Upper lobe of left lung (tissue), 6 donors: ENCODE measurements around the gene LCN15. TPM values are rescaled to one million over a fixed set of nuclear protein-coding genes. Genes with fewer than 3 reads are reported as not detected.
"Not testable (repeated sequence)": the region's sequence is repeated elsewhere in the genome, so short reads cannot be mapped to it uniquely, and the experiment has no call there.

Experiments used
- ATAC-seq, 2 donors: fragments of 200-7000 bp; cut with Tn5 transposase; one replicate each; pipeline ENCODE4 v1.9.1; 2022; ENCODE audit warnings: mild to moderate bottlenecking in 2 of 2, moderate library complexity in 2 of 2; ENCODE audit not compliant: low FRiP score in 2 of 2
- DNase-seq, 2 donors: peaks; one replicate each; pipeline ENCODE4 v3.0.0-alpha.2; 2019 to 2020
- H3K27ac ChIP-seq, 4 donors: fragments of 200-600 bp; sonication (generic); one replicate each; pipeline ENCODE4 v1.5.1; 2016 to 2019
- H3K27me3 ChIP-seq, 4 donors: fragments of 200-600 bp; sonication (generic); one replicate each; pipeline ENCODE4 v1.5.1; 2017 to 2019
- H3K36me3 ChIP-seq, 4 donors: fragments of 200-600 bp; sonication (generic); one replicate each; pipeline ENCODE4 v1.5.1; 2016 to 2019
- H3K4me1 ChIP-seq, 4 donors: fragments of 200-600 bp; sonication (generic); one replicate each; pipeline ENCODE4 v1.5.1; 2018 to 2019
- H3K4me3 ChIP-seq, 4 donors: fragments of 200-600 bp; sonication (generic); one replicate each; pipeline ENCODE4 v1.5.1; 2017 to 2019; ENCODE audit warnings: mild to moderate bottlenecking in 2 of 4, moderate library complexity in 1 of 4
- H3K9me3 ChIP-seq, 4 donors: fragments of 200-600 bp; sonication (generic); one replicate each; pipeline ENCODE4 v1.5.1; 2018 to 2019
- EP300 ChIP-seq, 4 donors: sonication (generic); formaldehyde crosslinking; IDR thresholded peaks; one replicate each; pipeline ENCODE4 v1.5.1; 2017; ENCODE audit warnings: antibody characterized with exemption in 4 of 4, control low read depth in 2 of 4
- POLR2A ChIP-seq, 4 donors: fragments of 450-650 bp; IDR thresholded peaks; one replicate each; pipeline ENCODE4 v1.5.1; 2016 to 2017; ENCODE audit warnings: antibody characterized with exemption in 4 of 4, mild to moderate bottlenecking in 2 of 4
- POLR2AphosphoS5 ChIP-seq, 2 donors: sonication (generic); formaldehyde crosslinking; IDR thresholded peaks; one replicate each; pipeline ENCODE4 v1.5.1; 2017; ENCODE audit warnings: antibody characterized with exemption in 2 of 2
- WGBS, 2 donors: methylation state at CpG; one replicate each; pipeline ENCODE4 v1.1.5; 2017 to 2018; 5-methylcytosine and 5-hydroxymethylcytosine counted together
- total RNA-seq, 6 donors: library from RNA; depleted of rRNA in 4 of 6; stranded (reverse); fragments of >200 nt in 4 of 6; gene quantifications; one replicate each; pipeline versions ENCODE4 v1.1.0 to v1.2.1, GENCODE V29; 2016 to 2021
- TF ChIP-seq, protein P1 (sequence below), 6 experiments: fragments of 450-650 bp in 4 of 6; fragments of 200-600 bp in 2 of 6; sonication (generic) in 2 of 6; IDR thresholded peaks; one replicate each; pipeline ENCODE4 v1.5.1; 2016 to 2019; ENCODE audit warnings: antibody characterized with exemption in 6 of 6
- donor health status: DM: no; HTN: no; CAD: no; lungs with moderate emphysema.
- donor health status: DM: no; HTN: yes; CAD: no; lungs with severe emphysema.

LCN15 gene
- total RNA-seq, 6 donors from 2014 or later: 0.23 TPM; not detected in 5

DNA sequence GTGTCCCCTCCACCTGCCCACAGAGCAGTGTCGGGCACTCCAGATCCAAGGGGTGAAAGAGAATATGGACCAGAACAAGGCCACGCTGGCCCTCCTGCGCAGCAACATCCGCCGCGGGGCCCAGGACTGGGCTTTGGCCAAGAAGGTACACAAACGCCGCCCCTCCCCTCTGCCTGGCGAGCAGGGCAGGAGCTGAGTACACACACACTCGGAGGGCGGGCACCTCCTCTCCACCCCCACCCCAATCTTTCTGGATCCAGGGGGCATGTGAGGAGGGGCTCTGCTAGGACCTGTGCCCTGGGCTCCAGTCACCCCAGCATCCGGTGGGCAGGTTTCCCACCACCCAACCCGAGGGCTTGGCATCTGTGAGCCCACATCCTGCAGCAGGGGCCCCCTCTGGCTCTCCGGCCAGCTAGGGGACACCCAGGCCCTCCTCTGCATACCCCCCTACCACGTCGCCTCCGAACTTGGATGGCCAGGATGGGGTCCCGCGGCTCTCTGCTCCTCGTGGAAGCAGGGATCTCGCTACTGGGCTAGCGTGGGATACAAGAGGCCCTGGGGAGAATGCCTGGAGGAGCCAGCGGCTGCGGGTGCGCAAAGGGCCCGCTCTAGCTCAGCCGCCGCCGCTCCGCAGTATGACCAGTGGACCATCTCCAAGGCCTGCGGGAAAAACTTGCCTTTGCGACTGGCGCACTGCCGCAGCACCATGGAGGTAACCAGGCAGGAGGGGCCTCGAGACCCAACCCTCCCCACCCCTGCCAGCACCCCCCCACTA is 34.9 kb upstream of the LCN15 start:
- Histone ChIP-seq H3K36me3 (peaks cover 0 to 2% (median 0%) of the 10 kb centered on the region in 4 donors), H3K4me3 (peak overlapping the region in 3 of 4 donors; percentile 39 to 53 (median 50)), H3K27ac (peak overlapping the region in 3 of 4 donors; percentile 46 to 65 (median 61)), H3K4me1 (peaks cover 23 to 29% (median 28%) of the 10 kb centered on the region in 4 donors), H3K27me3 (peaks cover 0 to 24% (median 6%) of the 10 kb centered on the region in 4 donors), H3K9me3 (no peaks in the 10 kb centered on the region)
- DNase-seq: peak; percentile 73 to 84
- peak; percentile 25 to 53 for ATAC-seq
- WGBS, 2 donors: 35% methylated on average over 28 of the region's 35 CpGs; no CpG with 5 or more reads in 1 of the 2 donors
- no peak for TF ChIP-seq EP300 (IDR thresholded peaks at IDR 0.05)
- TF ChIP-seq, protein P1, sequence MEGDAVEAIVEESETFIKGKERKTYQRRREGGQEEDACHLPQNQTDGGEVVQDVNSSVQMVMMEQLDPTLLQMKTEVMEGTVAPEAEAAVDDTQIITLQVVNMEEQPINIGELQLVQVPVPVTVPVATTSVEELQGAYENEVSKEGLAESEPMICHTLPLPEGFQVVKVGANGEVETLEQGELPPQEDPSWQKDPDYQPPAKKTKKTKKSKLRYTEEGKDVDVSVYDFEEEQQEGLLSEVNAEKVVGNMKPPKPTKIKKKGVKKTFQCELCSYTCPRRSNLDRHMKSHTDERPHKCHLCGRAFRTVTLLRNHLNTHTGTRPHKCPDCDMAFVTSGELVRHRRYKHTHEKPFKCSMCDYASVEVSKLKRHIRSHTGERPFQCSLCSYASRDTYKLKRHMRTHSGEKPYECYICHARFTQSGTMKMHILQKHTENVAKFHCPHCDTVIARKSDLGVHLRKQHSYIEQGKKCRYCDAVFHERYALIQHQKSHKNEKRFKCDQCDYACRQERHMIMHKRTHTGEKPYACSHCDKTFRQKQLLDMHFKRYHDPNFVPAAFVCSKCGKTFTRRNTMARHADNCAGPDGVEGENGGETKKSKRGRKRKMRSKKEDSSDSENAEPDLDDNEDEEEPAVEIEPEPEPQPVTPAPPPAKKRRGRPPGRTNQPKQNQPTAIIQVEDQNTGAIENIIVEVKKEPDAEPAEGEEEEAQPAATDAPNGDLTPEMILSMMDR (IDR thresholded peaks at IDR 0.05): peak in 1 of 6 experiments; percentile 9

DNA sequence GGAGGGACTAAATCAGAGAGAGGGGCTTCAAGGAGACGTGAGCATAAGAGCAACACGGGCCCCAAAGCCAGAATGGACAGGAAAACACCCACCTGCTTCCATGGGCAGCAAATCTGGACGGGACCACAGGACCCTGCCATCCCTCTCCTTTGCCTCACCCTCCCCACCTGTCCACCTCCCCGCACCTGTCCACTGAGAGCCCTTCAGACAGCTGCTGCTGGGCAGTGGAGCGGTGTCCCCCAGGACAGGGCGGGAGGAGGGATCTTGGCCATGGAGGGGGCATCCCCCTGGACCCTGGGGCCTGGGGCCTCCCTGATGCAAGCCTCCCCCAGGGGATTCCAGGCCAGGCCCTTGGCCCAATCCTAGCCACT is 34.4 kb upstream of the LCN15 start:
- H3K27me3 ChIP-seq: peaks cover 0 to 24% (median 6%) of the 10 kb centered on the region in 4 donors
- H3K36me3 ChIP-seq: peaks cover 0 to 6% (median 0%) of the 10 kb centered on the region in 4 donors
- TF ChIP-seq POLR2A (IDR thresholded peaks at IDR 0.05) (no peak), POLR2AphosphoS5 (IDR thresholded peaks at IDR 0.05) (no peak), EP300 (IDR thresholded peaks at IDR 0.05) (no peak)
- TF ChIP-seq, protein P1 (IDR thresholded peaks at IDR 0.05): no peak
- no peak for ATAC-seq
- no peak overlapping the region for H3K27ac ChIP-seq
- H3K4me1 ChIP-seq: peaks cover 23 to 29% (median 28%) of the 10 kb centered on the region in 4 donors
- no peaks in the 10 kb centered on the region for H3K9me3 ChIP-seq
- WGBS, 2 donors: 65 to 75% methylated on average over 3 to 6 of the region's 6 CpGs
- H3K4me3 ChIP-seq: peak overlapping the region in 2 of 4 donors; percentile 50 to 53
- DNase-seq: no peak

DNA sequence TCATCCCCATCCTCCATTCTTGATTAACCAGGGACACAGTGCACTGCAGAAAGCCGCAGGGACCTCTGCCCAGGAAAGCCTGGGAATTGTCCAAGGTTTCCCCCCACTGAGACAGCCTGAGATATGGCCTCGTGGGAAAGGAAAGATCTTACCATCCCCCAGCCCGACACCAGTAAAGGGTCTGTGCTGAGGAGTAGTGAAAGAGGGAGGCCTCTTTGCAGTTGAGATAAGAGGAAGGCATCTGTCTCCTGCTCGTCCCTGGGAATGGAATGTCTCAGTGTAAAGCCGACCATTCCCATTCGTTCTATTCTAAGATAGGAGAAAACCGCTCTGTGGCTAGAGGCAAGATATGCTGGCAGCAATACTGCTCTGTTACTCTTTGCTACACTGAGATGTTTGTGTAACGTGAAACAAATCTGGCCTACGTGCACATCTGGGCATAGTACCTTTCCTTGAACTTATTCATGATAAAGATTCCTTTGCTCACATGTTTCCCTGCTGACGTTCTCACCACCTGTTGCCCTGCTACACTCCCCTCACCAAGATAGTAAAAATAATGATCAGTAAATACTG is 32.5 kb upstream of the LCN15 start:
- WGBS, 2 donors: 18 to 26% methylated on average over 9 to 10 of the region's 10 CpGs
- Histone ChIP-seq H3K27me3 (peaks cover 0 to 24% (median 6%) of the 10 kb centered on the region in 4 donors), H3K36me3 (peaks cover 0 to 14% (median 6%) of the 10 kb centered on the region in 4 donors), H3K4me1 (peaks cover 30 to 41% (median 37%) of the 10 kb centered on the region in 4 donors)
- not testable (repeated sequence) for ATAC-seq, H3K4me3 ChIP-seq, H3K9me3 ChIP-seq, H3K27ac ChIP-seq, DNase-seq

DNA sequence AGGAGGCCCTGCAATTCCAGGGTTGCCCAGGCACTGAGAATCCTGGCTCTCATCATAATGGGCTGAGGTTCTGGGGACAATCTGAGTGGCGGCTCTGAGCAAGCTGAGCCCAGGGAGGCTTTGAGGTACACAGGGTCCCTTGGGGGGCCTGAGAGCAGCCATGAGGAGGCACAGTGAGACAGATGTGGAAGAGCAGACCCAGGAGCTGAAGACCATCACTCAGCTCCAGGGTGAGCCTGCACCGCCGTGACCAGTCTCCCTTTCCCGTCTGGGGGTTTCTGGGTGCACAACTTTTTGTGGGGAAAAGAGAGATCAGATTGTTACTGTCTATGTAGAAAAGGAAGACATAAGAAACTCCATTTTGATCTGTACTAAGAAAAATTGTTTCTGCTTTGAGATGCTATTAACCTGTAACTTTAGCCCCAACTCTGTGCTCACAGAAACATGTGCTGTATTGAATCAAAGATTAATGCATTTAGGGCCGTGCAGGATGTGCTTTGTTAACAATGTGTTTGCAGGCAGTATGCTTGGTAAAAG is 32.0 kb upstream of the LCN15 start, which contains the start of gene CCDC183:
TSS of gene CCDC183 (plus strand) at position 101 of the 537 bp plus-strand sequence. CDS start at position 161, 60 bp downstream.
- no peak within 1 kb of the TSS for H3K27ac ChIP-seq

More for the DNA sequence above, 32.0 kb upstream of the LCN15 start, which contains the start of gene CCDC183:
- Histone ChIP-seq H3K36me3 (peaks cover 0 to 14% (median 6%) of the 10 kb centered on the region in 4 donors), H3K4me3 (no peak within 1 kb of the TSS), H3K27me3 (peaks cover 0 to 24% (median 5%) of the 10 kb centered on the region in 4 donors), H3K9me3 (no peaks in the 10 kb centered on the region), H3K4me1 (peaks cover 33 to 45% (median 38%) of the 10 kb centered on the region in 4 donors)
- no peak for TF ChIP-seq POLR2A (IDR thresholded peaks at IDR 0.05)
- no peak for TF ChIP-seq EP300 (IDR thresholded peaks at IDR 0.05)
- TF ChIP-seq, protein P1 (IDR thresholded peaks at IDR 0.05): no peak
- TF ChIP-seq POLR2AphosphoS5 (IDR thresholded peaks at IDR 0.05): no peak
- 43 to 61% methylated on average over 5 of the region's 5 CpGs for WGBS, 2 donors
- no peak for DNase-seq
- no peak for ATAC-seq
